HepG2 (cell line): ENCODE measurements around the gene GRB10. TPM values are rescaled to one million over a fixed set of nuclear protein-coding genes. Genes with fewer than 3 reads are reported as not detected.

Experiments
- ATAC-seq: fragments of 200-7000 bp; cut with Tn5 transposase; 3 replicates; pipeline ENCODE4 v1.9.1; 2020; ENCODE audit warnings: mild to moderate bottlenecking, moderate library complexity
- BruUV-seq: library from RNA; stranded (reverse); fragments of 400-500 nt; replicated peaks from 2 replicates; lab custom pipeline; 2021; lab: Mats Ljungman, UMichigan
- CTCF ChIA-PET: fragments of 300-600 bp; formaldehyde crosslinking; extraction: SDS; loops from one replicate; lab custom pipeline; 2021; ENCODE audit warnings: low total read pairs, inconsistent platforms, low intra/inter-chr PET ratio; lab: Yijun Ruan, JAX
- POLR2A ChIA-PET: fragments of 350-600 bp; sonication (Branson Sonifier 250); formaldehyde crosslinking; loops from one replicate; lab custom pipeline; 2020; ENCODE audit warnings: antibody characterized with exemption, inconsistent platforms; lab: Yijun Ruan, JAX
- DNase-seq: peaks from one replicate; pipeline ENCODE4 v3.0.0-alpha.2; 2015; ENCODE audit warnings: low spot score
- FAIRE-seq: peaks from 3 replicates; lab custom pipeline; 2011; peaks lifted over from hg19 to GRCh38; lab: Jason Lieb, UNC
- H2AFZ ChIP-seq: one replicate; pipeline ENCODE4 v1.6.1; 2011; ENCODE audit warnings: low read length, inconsistent platforms
- H3K27ac ChIP-seq: fragments of 300-600 bp; 3 replicates; pipeline ENCODE4 v1.8.0; 2011; ENCODE audit warnings: mixed run types, mild to moderate bottlenecking, mixed read lengths, low read length, inconsistent platforms; ENCODE audit not compliant: insufficient read depth; ENCODE audit errors: extremely low read length
- H3K27me3 ChIP-seq, 2 experiments: fragments of 200-600 bp in 1 of 2; 2 replicates in 1 of 2; 3 replicates in 1 of 2; pipeline versions ENCODE4 v1.6.0 to v1.8.0; 2011; ENCODE audit warnings: low read length in 2 of 2, mild to moderate bottlenecking in 2 of 2, moderate library complexity in 2 of 2, inconsistent platforms in 1 of 2; ENCODE audit not compliant: insufficient read depth in 2 of 2, control insufficient read depth in 1 of 2
- H3K36me3 ChIP-seq, 2 experiments: fragments of 200-600 bp in 1 of 2; replicated peaks in 1 of 2; 2 replicates in 1 of 2; 3 replicates in 1 of 2; pipeline versions ENCODE4 v1.5.1 to v1.8.0; 2011; ENCODE audit warnings: low read length in 2 of 2, inconsistent platforms in 1 of 2; ENCODE audit not compliant: insufficient read depth in 2 of 2, control insufficient read depth in 1 of 2
- H3K4me1 ChIP-seq: 2 replicates; pipeline ENCODE4 v1.5.1; 2012; ENCODE audit warnings: low read length, inconsistent platforms; ENCODE audit not compliant: insufficient read depth
- H3K4me2 ChIP-seq: 2 replicates; pipeline ENCODE4 v1.6.0; 2011; ENCODE audit warnings: low read depth, low read length, inconsistent platforms
- H3K4me3 ChIP-seq, 3 experiments: fragments of 200-600 bp in 1 of 3; sonication (generic), shearing (Covaris generic) in 1 of 3; replicated peaks in 1 of 3; 2 replicates each; pipeline ENCODE4 v1.5.1; 2011 to 2016; ENCODE audit warnings: low read length in 3 of 3, inconsistent platforms in 2 of 3, low read depth in 2 of 3, mild to moderate bottlenecking in 2 of 3, control low read depth in 1 of 3, mixed read lengths in 1 of 3; ENCODE audit not compliant: insufficient read depth in 1 of 3
- H3K79me2 ChIP-seq: one replicate; pipeline ENCODE4 v1.6.1; 2011; ENCODE audit warnings: low read length, inconsistent platforms; ENCODE audit not compliant: insufficient read depth
- H3K9ac ChIP-seq: 2 replicates; pipeline ENCODE4 v1.6.0; 2011; ENCODE audit warnings: mild to moderate bottlenecking, low read depth, low read length, inconsistent platforms; ENCODE audit not compliant: insufficient read depth
- H3K9me3 ChIP-seq: 2 replicates; pipeline ENCODE4 v1.5.1; 2012; ENCODE audit warnings: mild to moderate bottlenecking, low read length
- H4K20me1 ChIP-seq: 2 replicates; pipeline ENCODE4 v1.6.0; 2011; ENCODE audit warnings: inconsistent platforms, mild to moderate bottlenecking, low read length, moderate library complexity; ENCODE audit not compliant: insufficient read depth
- AGO2 ChIP-seq: fragments of 200-400 bp; formaldehyde crosslinking; optimal IDR thresholded peaks from 2 replicates; pipeline ENCODE3; 2017; ENCODE audit warnings: mild to moderate bottlenecking, low read depth, low read length, moderate library complexity
- ARID5B ChIP-seq: IDR thresholded peaks from 2 replicates; pipeline ENCODE4 v1.4.0; 2020; ENCODE audit warnings: mild to moderate bottlenecking, missing genetic modification reagents
- EP300 ChIP-seq, 3 experiments: sonication (generic) in 1 of 3; formaldehyde crosslinking in 1 of 3; IDR thresholded peaks; 2 replicates each; pipeline versions ENCODE4 v1.5.1 to v1.6.1; 2011 to 2020; ENCODE audit warnings: low read depth in 2 of 3, low read length in 2 of 3, borderline replicate concordance in 1 of 3, improper control_type of control experiment in 1 of 3, mild to moderate bottlenecking in 1 of 3, missing genetic modification reagents in 1 of 3, moderate library complexity in 1 of 3
- GATAD1 ChIP-seq: IDR thresholded peaks from 2 replicates; pipeline ENCODE4 v1.6.1; 2016; ENCODE audit warnings: missing genetic modification reagents, missing compliant biosample characterization
- GATAD2A ChIP-seq: IDR thresholded peaks from 2 replicates; pipeline ENCODE4 v1.6.1; 2016
- HNF4A ChIP-seq: sonication (generic); formaldehyde crosslinking; IDR thresholded peaks from 2 replicates; pipeline ENCODE4 v1.4.0; 2020; ENCODE audit warnings: missing genetic modification reagents
- MEIS2 ChIP-seq: sonication (generic); formaldehyde crosslinking; IDR thresholded peaks from 2 replicates; pipeline ENCODE4 v1.9.0; 2021; ENCODE audit warnings: mild to moderate bottlenecking, missing genetic modification reagents
- NFYC ChIP-seq: IDR thresholded peaks from 2 replicates; pipeline ENCODE4 v1.6.1; 2016; ENCODE audit warnings: missing genetic modification reagents, missing compliant biosample characterization
- PRDM10 ChIP-seq: sonication (generic); formaldehyde crosslinking; IDR thresholded peaks from 2 replicates; pipeline ENCODE4 v1.4.0; 2020; ENCODE audit warnings: low read depth, missing genetic modification reagents
- TBX2 ChIP-seq: sonication (generic); formaldehyde crosslinking; IDR thresholded peaks from 2 replicates; pipeline ENCODE4 v1.5.0; 2020; ENCODE audit warnings: missing genetic modification reagents, mild to moderate bottlenecking, borderline replicate concordance
- ZNF225 ChIP-seq: sonication (generic); formaldehyde crosslinking; IDR thresholded peaks from 2 replicates; pipeline ENCODE4 v1.4.0; 2020; ENCODE audit warnings: mild to moderate bottlenecking, missing genetic modification reagents
- WGBS: methylation state at CpG from one replicate; pipeline ENCODE4 v1.1.6; 2017; ENCODE audit warnings: low lambda C conversion rate; 5-methylcytosine and 5-hydroxymethylcytosine counted together
- in situ Hi-C: cut with HindIII; loops from 2 replicates; pipeline ENCODE4 v1.10.0; 2017; ENCODE audit warnings: low pct_unique_long_range_greater_than_20kb; ENCODE audit not compliant: extremely low pct_ligation_motif_present
- intact Hi-C: fragments of 100-400 bp; cut with micrococcal nuclease; formaldehyde crosslinking; loops from one replicate; pipeline ENCODE4 v1.10.0; 2022; ENCODE audit not compliant: unreplicated experiment
- polyA plus RNA-seq, 8 experiments: library from polyadenylated mRNA; depleted of rRNA in 3 of 8; stranded (reverse) in 7 of 8; unstranded in 1 of 8; fragments of >200 nt; fragmentation: Illumina TruSeq in 4 of 8; extraction: Trizol in 4 of 8; gene quantifications; 2 replicates each; pipeline versions ENCODE4 v1.2.1 to v1.2.3, GENCODE V29; 2011 to 2016; ENCODE audit warnings: low read depth in 4 of 8, missing spikeins in 1 of 8, mixed read lengths in 1 of 8; ENCODE audit not compliant: insufficient read depth in 1 of 8
- total RNA-seq, 5 experiments: library from RNA; depleted of rRNA; stranded (reverse); fragments of >200 nt; fragmentation: Illumina TruSeq; extraction: Trizol; gene quantifications; 2 replicates each; pipeline ENCODE4 v1.2.3, GENCODE V29; 2016; ENCODE audit warnings: low read depth in 1 of 5

The GRB10 gene
- total and polyA plus RNA-seq, 2 of the 13 experiments (the other 11 are each of a cell fraction or from before 2014, with no cell fraction given): 4.0 to 6.8 TPM

GRCh38 chr7:50731703-50732582, 50.8 kb downstream of the GRB10 start (continued):
- no peak for TF ChIP-seq MEIS2 (CRISPR knock-in tag)
- no peak for TF ChIP-seq PRDM10 (CRISPR knock-in tag)
- no peak for TF ChIP-seq AGO2

- BruUV-seq: no TSS peak
- H3K9me3 ChIP-seq: no peaks in the 10 kb centered on the region
- H2AFZ ChIP-seq: no peak overlapping the region
- H3K79me2 ChIP-seq: no peaks in the 10 kb centered on the region
- intact Hi-C loops: no loop called here
- FAIRE-seq: no peak
- H4K20me1 ChIP-seq: no peaks in the 10 kb centered on the region
- ATAC-seq: peak; percentile 86
- peak overlapping the region; percentile 56 for H3K4me2 ChIP-seq
- H3K27ac ChIP-seq: no peak overlapping the region
- no peak overlapping the region; a peak in 1 of 6 replicates for H3K4me3 ChIP-seq
- in situ Hi-C loops: no loop called here
- 18% methylated on average over 10 of the region's 12 CpGs for WGBS
- POLR2A ChIA-PET: no interaction called here
- peak; percentile 46 for DNase-seq
- no peak overlapping the region for H3K9ac ChIP-seq
- no peaks in the 10 kb centered on the region for H3K27me3 ChIP-seq
- peaks cover 28% of the 10 kb centered on the region for H3K4me1 ChIP-seq
- H3K36me3 ChIP-seq: no peaks in the 10 kb centered on the region
- CTCF ChIA-PET: no interaction called here
- TF ChIP-seq ARID5B (CRISPR knock-in tag) (0 out of 2 replicates have a peak, but pooled peaks have one; percentile 27), GATAD1 (CRISPR knock-in tag) (no peak), TBX2 (CRISPR knock-in tag) (0 out of 2 replicates have a peak, but pooled peaks have one; percentile 17), EP300 (IDR thresholded peaks at IDR 0.05; ENCODE audit: low read depth in 2 of 2, low read length in 2 of 2) (peak in 1 of 2 experiments; percentile 14; a peak in 1 of 4 replicates), EP300 (CRISPR knock-in tag; IDR thresholded peaks at IDR 0.05; ENCODE audit: borderline replicate concordance) (no peak), NFYC (CRISPR knock-in tag) (no peak), ZNF225 (CRISPR knock-in tag) (no peak), GATAD2A (CRISPR knock-in tag) (0 out of 2 replicates have a peak, but pooled peaks have one; percentile 21), HNF4A (CRISPR knock-in tag) (peak; percentile 50; the same call in 1 of the 2 replicates)
Observed at GRCh38 chr7:50730446-50731400, 52.0 kb downstream of the GRB10 start.
